ENCODE measurements around the gene IDUA.

DNA sequence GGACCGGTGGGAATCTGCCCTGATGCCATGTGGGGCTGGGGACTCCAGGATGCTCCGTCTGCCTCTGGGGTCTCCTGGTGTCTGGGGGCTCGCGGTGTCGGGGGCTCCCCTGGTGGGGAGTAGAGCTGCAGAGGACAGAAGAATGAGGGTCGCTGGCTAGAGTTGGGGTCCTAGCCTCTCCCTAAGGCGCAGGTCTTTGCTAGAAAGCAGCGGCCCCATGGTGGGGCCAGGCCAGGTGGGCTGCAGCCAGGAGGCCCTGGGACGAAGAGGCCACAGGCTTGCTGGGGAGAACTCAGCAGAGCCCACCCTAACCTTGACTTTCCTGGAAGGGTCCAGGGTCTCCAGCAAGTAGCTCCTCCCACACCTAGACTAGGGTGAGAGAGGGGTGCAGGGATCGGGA is 46.0 kb downstream of the IDUA start:
- TF ChIP-seq EP300 (IDR thresholded peaks at IDR 0.05; ENCODE audit: borderline replicate concordance) = no peak
- TF ChIP-seq, protein P1, sequence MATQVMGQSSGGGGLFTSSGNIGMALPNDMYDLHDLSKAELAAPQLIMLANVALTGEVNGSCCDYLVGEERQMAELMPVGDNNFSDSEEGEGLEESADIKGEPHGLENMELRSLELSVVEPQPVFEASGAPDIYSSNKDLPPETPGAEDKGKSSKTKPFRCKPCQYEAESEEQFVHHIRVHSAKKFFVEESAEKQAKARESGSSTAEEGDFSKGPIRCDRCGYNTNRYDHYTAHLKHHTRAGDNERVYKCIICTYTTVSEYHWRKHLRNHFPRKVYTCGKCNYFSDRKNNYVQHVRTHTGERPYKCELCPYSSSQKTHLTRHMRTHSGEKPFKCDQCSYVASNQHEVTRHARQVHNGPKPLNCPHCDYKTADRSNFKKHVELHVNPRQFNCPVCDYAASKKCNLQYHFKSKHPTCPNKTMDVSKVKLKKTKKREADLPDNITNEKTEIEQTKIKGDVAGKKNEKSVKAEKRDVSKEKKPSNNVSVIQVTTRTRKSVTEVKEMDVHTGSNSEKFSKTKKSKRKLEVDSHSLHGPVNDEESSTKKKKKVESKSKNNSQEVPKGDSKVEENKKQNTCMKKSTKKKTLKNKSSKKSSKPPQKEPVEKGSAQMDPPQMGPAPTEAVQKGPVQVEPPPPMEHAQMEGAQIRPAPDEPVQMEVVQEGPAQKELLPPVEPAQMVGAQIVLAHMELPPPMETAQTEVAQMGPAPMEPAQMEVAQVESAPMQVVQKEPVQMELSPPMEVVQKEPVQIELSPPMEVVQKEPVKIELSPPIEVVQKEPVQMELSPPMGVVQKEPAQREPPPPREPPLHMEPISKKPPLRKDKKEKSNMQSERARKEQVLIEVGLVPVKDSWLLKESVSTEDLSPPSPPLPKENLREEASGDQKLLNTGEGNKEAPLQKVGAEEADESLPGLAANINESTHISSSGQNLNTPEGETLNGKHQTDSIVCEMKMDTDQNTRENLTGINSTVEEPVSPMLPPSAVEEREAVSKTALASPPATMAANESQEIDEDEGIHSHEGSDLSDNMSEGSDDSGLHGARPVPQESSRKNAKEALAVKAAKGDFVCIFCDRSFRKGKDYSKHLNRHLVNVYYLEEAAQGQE (IDR thresholded peaks at IDR 0.05; ENCODE audit: low read depth) = no peak
- TF ChIP-seq CREB1 (IDR thresholded peaks at IDR 0.05; ENCODE audit: low read depth) = no peak
- TF ChIP-seq TAF1 (IDR thresholded peaks at IDR 0.05; ENCODE audit: low read depth) = no peak
